GM19395 (cell line): ENCODE data around the gene FOXO3.
"Not testable (repeated sequence)": the region's sequence is repeated elsewhere in the genome, so short reads cannot be mapped to it uniquely, and the experiment has no call there.

Source experiments
- ATAC-seq: cut with Tn5 transposase; IDR thresholded peaks from one replicate; pipeline ENCODE4 v1.9.1; 2021; ENCODE audit warnings: mild to moderate bottlenecking, moderate library complexity; ENCODE audit not compliant: unreplicated experiment

Gene FOXO3

DNA sequence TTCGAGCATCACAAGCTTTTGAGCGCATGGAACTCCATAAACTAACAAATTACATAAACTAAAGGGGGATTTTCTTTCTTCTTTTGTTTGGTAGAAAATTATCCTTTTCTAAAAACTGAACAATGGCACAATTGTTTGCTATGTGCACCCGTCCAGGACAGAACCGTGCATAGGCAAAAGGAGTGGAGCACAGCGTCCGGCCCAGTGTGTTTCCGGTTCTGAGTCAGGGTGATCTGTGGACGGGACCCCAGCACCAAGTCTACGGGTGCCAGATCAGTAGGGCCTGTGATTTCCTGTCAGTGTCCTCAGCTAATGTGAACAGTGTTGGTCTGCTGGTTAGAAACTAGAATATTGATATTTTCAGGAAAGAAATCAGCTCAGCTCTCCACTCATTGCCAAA, 119.6 kb downstream of the FOXO3 start:
- ATAC-seq: not testable (repeated sequence)

DNA sequence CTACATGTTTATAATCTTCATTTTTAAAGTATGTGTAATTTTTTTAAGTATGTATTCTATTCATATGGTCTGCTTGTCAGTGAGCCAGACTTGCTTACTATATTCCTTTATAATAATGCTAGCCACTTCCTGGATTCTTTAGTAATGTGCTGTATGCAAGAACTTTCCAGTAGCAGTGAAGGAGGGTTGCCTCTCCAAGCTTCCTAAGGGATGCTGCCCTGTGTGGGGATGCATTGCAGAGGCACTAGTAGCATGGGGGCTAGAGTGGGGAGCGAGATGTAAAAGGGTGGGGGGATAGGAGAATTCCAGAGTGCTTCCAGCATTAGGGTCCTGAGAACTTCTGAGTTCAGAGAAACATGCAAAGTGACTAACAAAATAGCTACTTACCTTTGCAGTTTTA, 121.0 kb downstream of the FOXO3 start:
- ATAC-seq: not testable (repeated sequence)

DNA sequence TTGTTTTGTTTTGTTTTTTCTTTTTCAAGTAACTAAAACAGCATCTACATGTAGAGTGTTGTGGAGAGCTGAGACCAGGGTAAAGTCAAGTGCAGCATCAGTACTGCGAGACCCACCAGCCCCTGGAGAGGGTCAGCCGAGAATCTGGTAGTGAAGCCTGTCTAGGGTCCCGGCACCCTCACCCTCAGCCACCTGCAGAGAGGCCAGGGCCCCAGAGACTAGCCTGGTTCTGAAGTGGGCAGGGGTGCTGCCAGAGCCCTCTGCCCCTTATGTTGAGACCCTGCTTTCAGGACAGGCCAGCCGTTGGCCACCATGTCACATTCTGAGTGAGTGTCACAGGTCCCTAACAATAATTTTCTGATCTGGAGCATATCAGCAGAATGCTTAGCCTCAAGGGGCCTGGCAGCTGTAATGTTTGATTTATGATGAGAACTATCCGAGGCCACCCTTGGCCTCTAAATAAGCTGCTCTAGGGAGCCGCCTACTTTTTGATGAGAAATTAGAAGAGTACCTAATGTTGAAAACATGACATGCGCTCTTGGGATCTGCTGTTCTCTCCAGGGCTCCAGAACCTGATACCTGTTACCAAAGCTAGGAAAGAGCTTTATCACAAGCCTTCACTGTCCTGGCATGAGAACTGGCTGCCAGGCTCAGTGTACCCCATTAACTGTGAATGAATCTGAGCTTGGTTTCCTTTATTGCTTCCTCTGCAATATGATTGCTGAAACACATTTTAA, 121.8 kb downstream of the FOXO3 start:
- not testable (repeated sequence) for ATAC-seq

DNA sequence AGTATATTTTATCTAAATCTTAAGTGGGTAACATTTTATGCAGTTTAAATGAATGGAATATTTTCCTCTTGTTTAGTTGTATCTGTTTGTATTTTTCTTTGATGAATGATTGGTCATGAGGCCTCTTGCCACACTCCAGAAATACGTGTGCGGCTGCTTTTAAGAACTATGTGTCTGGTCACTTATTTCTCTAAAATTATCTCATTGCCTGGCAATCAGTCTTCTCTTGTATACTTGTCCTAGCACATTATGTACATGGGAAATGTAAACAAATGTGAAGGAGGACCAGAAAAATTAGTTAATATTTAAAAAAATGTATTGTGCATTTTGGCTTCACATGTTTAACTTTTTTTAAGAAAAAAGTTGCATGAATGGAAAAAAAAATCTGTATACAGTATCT, 123.3 kb downstream of the FOXO3 start:
- ATAC-seq: not testable (repeated sequence)

DNA sequence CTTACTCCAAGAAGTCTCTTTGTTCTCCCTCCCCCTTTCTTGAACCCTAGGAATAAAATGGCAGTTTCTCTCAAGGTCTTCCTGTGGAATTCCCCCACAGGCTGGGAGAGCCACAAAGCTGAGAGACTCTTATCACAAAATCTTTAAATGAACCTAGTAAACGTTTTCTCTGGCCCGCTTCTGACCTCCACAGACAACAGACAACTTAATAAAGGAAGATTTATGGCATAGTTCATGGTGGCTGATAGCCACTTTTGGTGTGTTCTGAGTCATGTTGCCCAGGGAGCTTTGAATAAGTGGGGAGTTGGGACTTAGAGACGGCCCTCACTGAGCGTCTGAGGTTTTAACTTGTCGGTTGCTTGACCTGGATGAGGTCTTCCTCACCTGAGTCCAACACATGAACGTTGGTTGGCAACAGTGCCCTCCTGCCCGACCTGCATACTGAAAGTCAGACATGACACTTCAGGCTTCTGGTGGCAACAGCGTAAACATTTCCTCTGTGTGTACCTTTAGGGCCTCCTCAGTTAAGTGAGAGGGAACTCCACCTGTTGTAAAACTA, 124.1 kb downstream of the FOXO3 start:
- no peak for ATAC-seq

DNA sequence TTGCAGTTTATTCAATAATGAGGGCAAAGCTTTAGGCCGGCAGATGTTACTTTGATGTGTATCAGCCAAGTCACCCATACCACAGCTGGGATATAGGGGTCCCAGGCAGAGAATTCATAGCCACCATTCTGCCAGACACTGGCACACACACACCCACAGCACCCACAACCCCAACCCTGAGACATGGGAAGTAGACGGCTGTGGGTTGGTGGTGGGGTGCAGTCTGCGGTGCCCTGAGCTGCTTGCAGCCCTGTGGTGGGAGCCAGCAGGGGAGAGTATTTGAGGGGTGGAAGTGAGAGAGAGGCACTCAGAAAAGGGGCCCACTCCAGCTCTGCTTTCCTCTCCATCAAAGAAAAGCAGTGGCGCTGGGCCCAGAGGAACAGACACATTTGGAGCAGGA, 125.3 kb downstream of the FOXO3 start:
- no peak for ATAC-seq

DNA sequence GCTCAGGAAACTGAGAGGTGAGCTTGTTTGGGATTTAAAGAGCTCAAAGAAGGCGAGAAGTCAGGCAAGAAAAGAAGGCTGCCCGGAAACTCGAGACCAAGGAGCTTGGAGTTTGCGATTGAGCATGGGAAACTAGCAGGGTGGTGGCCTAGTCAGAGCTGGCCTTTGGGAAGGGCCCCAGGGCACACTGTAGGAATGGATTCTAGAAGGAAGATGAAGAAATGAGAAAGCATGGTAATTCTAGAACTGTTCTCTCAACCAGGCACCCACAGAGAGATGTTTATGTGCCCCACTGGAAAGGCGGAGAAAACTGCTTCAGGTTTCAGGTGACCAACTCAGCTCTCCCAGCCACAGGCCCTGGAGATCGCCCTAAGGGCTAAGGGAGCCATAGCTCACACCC, 126.2 kb downstream of the FOXO3 start:
- no peak for ATAC-seq

DNA sequence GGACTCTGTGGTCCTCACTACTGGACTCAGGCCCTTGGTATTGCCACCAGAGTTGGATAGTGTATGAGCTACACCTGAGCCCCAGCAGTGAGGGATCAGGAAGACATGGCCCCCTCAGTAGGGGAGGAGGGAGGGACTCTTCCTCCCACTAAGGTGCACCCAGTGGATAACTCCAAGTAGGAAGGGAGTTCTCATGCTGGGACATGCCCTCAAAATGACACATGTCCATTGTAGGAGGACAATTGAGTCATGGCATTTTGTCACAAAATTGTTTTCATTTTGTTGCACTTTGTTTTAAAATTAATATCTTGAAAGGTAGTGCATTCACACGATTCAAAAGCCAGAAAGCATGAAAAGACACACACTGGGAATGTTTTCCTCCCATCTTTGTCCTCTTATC, 127.2 kb downstream of the FOXO3 start:
- no peak for ATAC-seq

DNA sequence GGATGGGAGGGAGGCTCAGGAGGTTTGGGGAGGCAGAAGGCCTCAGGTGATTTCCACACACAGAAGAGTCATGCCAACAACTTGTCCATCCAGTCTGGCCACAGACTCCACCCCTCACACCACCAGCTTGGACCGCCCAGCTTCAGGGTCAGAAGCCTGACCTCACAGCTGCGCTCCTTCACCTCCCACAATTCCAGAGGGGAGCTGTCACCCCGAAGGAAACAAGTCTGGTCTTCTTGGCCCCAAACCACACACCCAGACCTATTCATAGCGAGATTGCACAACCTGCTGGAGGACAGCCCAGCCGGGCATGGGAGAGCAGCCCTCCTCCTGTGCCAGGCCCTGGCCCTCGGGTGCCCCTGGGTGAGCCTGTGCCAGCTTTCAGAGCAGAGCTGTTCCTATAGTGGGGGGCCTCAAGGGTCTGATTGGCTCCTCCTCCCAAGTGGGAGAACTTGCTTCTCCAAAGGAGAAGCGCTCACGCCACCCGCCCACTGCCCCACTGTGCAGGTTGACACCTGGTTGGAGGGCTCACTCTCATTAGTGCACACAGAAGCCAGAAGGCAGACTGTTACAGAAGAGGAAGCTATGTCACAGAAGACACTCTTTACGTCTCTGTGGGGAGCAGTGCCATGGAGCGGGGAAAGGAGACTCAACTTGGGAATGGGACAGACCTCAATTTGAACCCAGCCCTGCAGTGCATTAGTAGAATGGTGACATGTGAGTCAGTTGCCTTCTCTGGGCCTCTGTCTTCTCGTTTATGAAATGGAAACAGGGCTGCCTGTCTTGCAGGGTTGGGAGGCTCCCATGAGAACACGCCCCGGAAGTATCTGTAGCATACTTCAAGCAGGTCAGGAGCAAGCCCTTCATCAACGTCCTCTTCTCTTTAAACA, 128.8 kb downstream of the FOXO3 start:
- no peak for ATAC-seq

DNA sequence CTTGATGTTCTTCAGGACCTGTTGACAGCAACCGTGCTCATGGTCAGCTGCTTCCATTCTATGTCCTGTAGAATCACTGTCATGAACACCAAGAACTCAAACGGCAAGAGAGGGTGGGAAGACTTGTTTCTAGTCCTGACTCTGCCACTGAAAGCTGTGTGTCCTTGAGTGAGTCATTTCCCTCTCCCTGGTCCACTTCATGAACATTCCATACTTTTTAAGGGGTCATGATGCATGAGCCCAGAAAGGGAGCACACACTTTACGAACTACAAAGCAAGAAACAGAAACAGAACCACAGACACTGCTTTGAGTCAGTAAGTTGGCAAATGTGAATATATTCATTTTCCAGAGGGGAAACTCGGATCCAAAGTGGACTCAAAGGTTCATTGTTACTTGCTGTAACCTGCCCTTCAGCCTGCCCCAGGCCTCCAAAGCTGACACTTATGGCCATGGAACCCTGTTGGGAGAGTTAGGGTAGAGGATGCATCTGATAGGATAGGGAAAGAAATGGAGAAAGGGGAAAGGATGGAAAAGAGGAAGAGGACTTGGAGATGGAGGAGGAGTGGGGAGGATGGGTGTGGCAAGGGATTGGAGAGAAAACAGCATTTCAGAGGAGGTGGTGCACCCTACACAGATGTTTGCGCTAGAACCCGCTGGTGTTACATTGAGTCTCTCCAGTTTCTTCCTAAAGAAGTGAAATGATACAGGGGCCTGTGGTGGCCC, 129.8 kb downstream of the FOXO3 start:
- ATAC-seq: no peak

DNA sequence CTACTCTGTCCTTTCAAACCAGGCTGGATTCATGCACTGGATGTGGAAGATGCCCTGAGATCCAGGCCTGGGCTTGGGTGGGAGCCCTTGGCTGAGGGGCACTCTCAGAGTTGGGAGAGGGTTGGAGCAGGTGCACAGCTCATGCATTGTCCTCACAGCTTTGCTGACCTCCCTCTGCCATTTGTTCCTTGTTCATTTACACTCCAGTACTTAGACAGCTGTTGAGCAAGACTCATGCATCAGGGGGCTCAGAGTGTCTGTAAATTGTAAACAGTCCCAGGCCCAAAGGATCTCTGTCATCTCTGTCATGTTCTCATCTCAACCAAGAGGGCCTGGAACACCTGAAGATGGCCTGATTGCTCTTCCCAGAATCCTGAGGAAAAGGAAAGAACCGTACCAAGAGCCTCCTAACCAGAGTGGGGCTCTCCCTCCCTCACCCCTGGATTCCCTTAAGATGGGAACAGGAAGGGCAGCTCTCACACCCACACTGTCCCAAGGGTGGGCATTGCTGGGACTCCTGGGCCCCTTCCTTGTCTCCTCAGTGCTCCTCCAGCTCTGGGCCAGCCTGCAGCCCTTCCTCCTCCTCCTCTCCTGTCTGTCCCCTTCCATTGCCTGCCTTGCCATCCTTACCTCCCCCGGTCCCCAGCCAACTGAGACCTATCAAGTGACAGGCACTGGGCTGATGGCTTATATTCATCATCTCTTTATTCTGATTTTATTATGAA, 132.9 kb downstream of the FOXO3 start:
- ATAC-seq: no peak

DNA sequence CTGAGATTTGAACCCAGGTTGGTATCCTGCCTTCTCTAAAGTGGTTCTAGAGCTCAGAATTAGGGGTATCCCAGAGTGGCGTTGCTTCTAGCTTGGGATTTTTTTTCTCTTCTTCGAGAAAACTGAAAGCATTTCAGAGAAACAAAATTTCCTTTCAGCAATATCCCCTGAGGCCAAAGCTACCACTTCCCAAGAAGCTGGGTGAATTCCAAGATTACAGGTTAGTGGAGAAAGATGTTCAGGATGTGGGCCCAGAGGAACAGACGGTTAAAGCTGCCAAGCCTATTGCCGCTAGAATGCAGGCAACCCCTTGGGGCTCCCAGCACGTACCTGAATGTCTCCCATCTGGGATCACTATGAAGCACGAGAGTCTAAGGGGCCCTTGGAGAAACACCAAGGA, 134.1 kb downstream of the FOXO3 start:
- ATAC-seq: no peak

DNA sequence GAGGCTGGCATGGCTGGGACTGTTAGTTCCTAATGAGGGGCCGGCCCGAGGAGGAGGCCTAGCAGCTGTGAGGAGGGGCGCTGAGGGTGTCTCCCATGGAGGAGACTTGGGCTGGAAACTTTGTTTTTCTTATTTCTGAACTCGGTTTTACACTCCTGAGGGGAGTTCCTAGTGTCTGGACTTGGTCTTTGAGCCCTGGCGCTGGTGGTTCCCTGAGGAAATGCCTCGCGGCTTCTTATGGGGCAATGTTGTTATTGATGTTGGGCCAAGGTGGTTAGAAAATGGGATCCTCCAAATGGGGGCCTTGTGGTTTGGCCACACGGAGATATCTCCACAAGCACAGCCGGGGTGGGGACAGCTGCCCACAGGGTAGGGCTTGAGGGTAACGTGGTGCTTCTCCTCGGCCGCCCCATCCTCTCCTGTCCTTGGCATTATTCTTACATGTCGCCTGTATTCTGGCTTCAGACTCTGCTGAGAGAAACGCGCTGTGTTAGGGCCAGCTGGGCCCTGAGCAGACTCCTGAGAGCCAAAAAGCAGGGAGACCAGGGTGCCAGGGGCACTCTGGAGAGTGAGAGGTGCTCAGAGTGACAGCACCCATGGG, 136.9 kb downstream of the FOXO3 start:
- ATAC-seq: no peak

DNA sequence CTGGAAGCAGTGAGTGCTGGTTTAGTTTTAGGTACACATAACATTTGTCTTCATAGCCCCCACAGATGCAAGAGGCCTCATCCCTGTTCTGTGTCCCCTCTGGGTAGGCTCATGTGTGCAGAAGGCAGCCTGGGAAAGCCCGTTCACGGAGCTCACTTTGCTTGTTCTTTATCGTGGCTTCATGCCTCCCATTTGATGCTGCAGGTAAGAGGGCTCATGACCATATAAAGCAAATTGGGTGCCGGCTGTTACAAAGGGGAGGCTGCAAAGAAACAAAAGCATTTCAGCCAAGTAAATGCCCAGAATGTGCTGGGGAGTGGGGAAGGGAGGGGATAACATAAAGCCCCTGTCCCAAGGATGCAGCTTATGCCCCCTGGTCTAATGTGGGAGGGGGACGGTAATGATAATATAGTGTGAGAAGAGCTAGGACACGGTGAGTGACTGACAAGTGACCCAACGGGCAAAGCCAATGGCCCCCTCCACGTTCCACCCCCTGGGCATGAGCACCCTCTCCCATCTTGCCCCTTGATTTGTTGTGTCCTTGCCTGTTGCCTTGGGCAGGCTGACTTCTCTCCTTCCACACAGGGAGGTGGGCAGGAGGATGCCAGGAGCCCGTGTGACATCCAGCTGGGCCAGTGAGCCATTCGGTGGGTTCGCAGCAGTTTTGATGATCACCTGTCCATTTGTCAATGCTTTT, 138.0 kb downstream of the FOXO3 start:
- ATAC-seq: no peak

DNA sequence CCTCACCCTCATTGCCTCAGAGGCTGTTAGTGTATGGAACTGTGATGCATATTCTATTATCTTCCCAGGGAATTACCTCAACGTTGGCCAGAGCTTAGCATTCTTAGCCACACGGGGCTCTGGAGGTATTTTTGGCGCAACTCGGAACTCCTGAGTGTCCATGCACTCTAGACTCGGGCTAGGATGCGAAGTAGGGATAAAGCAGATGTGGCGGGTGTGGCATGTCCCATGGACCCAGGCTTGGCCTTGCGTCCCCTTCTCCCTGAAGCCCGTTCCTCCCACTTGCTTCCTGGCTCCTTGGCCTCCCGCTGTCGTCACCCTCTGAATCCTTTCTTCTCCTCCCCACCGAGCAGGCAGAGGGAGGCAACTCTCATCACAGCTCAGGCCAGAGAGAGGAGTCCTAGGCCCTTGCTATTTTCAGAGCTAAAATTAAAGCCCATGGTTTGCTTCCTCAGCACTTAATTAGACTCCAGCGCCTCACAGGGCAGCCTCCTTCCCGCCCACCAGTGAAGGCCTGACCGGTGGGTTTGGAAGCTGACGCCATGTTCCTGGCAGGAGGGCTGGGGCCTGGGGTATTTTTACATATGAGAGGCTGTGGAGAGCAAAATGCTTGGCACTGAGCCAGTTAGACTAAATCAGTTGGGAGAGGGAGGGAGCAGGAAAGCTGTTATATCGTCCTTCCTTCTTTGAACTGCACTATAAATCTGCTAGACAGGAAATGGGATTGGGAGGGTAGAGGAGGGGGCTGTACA, 138.7 kb downstream of the FOXO3 start:
- no peak for ATAC-seq

DNA sequence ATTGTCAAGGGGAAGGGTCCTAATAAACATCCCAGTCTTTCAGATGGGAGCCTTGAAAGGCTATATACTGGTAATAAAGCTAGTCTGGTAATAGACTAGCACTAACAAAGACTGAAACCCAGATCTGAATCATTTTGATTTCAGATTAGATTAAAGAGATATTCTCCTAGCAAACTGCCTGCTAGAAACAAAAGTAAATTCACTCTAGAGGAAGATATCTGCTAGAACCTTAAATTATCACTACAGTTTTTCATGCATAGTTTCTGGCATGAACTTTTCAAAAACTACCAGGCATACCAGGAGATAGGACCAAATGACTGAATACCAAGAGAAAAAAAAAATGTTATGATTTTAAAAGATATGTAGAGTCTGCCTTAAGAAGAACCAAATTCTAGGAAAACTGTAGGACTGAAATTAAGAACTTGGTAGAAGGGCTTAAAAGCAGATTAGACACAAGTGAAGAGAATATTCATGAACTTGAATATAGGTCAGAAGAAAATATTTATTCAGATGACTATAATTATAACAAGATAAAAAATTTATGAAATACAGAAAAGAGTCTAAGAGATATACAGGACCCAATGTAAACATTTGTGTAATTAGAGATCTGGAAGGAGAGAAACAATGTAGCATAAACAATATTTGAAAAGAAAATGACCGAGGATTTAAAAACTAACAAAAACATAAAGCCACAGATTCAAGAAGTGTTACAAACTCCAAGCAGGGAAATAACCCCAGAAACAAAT, 141.6 kb downstream of the FOXO3 start:
- ATAC-seq: no peak

DNA sequence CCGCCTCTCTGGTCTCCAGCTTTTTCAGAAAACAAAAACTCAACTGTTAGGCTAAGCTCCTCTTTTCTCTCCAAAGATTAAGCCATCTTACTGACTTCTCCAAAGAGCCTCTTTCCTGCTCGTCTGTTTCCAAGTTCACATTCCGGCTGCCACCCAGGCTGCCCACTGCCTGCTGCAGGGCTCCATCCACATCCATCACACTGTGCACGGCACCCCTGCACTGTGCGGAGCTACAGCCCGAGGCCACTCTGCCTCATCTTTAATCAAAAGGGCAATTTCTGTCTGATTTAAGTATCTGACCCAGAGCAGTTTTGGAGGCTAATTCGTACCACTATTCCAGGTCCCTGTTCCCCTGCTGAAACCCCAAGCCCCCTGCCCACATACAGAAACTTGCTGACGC, 145.9 kb downstream of the FOXO3 start:
- ATAC-seq: no peak

DNA sequence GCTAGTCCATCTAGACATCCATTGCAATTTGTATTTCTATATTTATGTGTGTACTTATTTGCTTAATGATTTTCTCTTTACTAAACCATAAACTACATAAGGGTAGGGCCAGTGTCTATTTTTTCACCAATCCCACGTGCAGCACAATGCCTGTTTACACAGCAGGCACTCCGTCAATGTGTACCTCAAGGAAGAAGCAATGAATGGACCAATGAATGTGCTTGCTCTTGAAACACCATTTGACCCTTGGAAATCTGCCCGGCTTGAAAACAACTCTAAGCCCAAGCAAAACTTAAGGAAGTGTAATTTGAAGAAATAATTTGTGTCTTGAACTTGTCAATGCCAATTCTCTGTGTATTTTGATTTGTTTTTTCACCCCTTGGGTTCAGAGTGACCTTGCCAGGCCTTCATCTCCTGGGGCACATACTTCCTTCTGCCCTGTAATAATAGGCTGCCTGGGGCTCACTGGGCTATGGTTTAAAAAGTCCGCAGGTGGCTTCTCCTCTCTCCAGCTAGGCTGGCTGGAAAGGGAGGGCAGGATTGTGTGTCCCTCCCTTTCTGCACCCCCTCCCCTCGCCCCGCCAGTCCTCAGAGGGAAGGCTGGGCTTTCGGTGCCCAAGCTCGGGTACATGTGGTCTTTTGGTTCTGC, 146.7 kb downstream of the FOXO3 start:
- no peak for ATAC-seq
